HepG2 (cell line): ENCODE results near the gene CTDP1. TPM values are rescaled to one million over a fixed set of nuclear protein-coding genes. Genes with fewer than 3 reads are reported as not detected.

Experiments used
- ATAC-seq: fragments of 200-7000 bp; cut with Tn5 transposase; 3 replicates; pipeline ENCODE4 v1.9.1; 2020; ENCODE audit warnings: mild to moderate bottlenecking, moderate library complexity
- BruUV-seq: library from RNA; stranded (reverse); fragments of 400-500 nt; replicated peaks from 2 replicates; lab custom pipeline; 2021; lab: Mats Ljungman, UMichigan
- CTCF ChIA-PET: fragments of 300-600 bp; formaldehyde crosslinking; extraction: SDS; loops from one replicate; lab custom pipeline; 2021; ENCODE audit warnings: low total read pairs, inconsistent platforms, low intra/inter-chr PET ratio; lab: Yijun Ruan, JAX
- POLR2A ChIA-PET: fragments of 350-600 bp; sonication (Branson Sonifier 250); formaldehyde crosslinking; loops from one replicate; lab custom pipeline; 2020; ENCODE audit warnings: antibody characterized with exemption, inconsistent platforms; lab: Yijun Ruan, JAX
- DNase-seq: peaks from one replicate; pipeline ENCODE4 v3.0.0-alpha.2; 2015; ENCODE audit warnings: low spot score
- FAIRE-seq: peaks from 3 replicates; lab custom pipeline; 2011; peaks lifted over from hg19 to GRCh38; lab: Jason Lieb, UNC
- H2AFZ ChIP-seq: one replicate; pipeline ENCODE4 v1.6.1; 2011; ENCODE audit warnings: low read length, inconsistent platforms
- H3K27ac ChIP-seq: fragments of 300-600 bp; 3 replicates; pipeline ENCODE4 v1.8.0; 2011; ENCODE audit warnings: mixed run types, mild to moderate bottlenecking, mixed read lengths, low read length, inconsistent platforms; ENCODE audit not compliant: insufficient read depth; ENCODE audit errors: extremely low read length
- H3K27me3 ChIP-seq, 2 experiments: fragments of 200-600 bp in 1 of 2; 2 replicates in 1 of 2; 3 replicates in 1 of 2; pipeline versions ENCODE4 v1.6.0 to v1.8.0; 2011; ENCODE audit warnings: low read length in 2 of 2, mild to moderate bottlenecking in 2 of 2, moderate library complexity in 2 of 2, inconsistent platforms in 1 of 2; ENCODE audit not compliant: insufficient read depth in 2 of 2, control insufficient read depth in 1 of 2
- H3K36me3 ChIP-seq, 2 experiments: fragments of 200-600 bp in 1 of 2; replicated peaks in 1 of 2; 2 replicates in 1 of 2; 3 replicates in 1 of 2; pipeline versions ENCODE4 v1.5.1 to v1.8.0; 2011; ENCODE audit warnings: low read length in 2 of 2, inconsistent platforms in 1 of 2; ENCODE audit not compliant: insufficient read depth in 2 of 2, control insufficient read depth in 1 of 2
- H3K4me1 ChIP-seq: 2 replicates; pipeline ENCODE4 v1.5.1; 2012; ENCODE audit warnings: low read length, inconsistent platforms; ENCODE audit not compliant: insufficient read depth
- H3K4me2 ChIP-seq: 2 replicates; pipeline ENCODE4 v1.6.0; 2011; ENCODE audit warnings: low read depth, low read length, inconsistent platforms
- H3K4me3 ChIP-seq, 3 experiments: fragments of 200-600 bp in 1 of 3; sonication (generic), shearing (Covaris generic) in 1 of 3; replicated peaks in 1 of 3; 2 replicates each; pipeline ENCODE4 v1.5.1; 2011 to 2016; ENCODE audit warnings: low read length in 3 of 3, inconsistent platforms in 2 of 3, low read depth in 2 of 3, mild to moderate bottlenecking in 2 of 3, control low read depth in 1 of 3, mixed read lengths in 1 of 3; ENCODE audit not compliant: insufficient read depth in 1 of 3
- H3K79me2 ChIP-seq: one replicate; pipeline ENCODE4 v1.6.1; 2011; ENCODE audit warnings: low read length, inconsistent platforms; ENCODE audit not compliant: insufficient read depth
- H3K9ac ChIP-seq: 2 replicates; pipeline ENCODE4 v1.6.0; 2011; ENCODE audit warnings: mild to moderate bottlenecking, low read depth, low read length, inconsistent platforms; ENCODE audit not compliant: insufficient read depth
- H3K9me3 ChIP-seq: 2 replicates; pipeline ENCODE4 v1.5.1; 2012; ENCODE audit warnings: mild to moderate bottlenecking, low read length
- H4K20me1 ChIP-seq: 2 replicates; pipeline ENCODE4 v1.6.0; 2011; ENCODE audit warnings: inconsistent platforms, mild to moderate bottlenecking, low read length, moderate library complexity; ENCODE audit not compliant: insufficient read depth
- SPEN ChIP-seq: sonication (generic); formaldehyde crosslinking; IDR thresholded peaks from 2 replicates; pipeline ENCODE4 v1.5.1; 2020; ENCODE audit warnings: low read depth, mild to moderate bottlenecking, missing genetic modification reagents
- ZNF747 ChIP-seq: sonication (generic); formaldehyde crosslinking; IDR thresholded peaks from 2 replicates; pipeline ENCODE4 v1.8.1; 2023; ENCODE audit warnings: missing genetic modification reagents, mild to moderate bottlenecking, borderline replicate concordance
- WGBS: methylation state at CpG from one replicate; pipeline ENCODE4 v1.1.6; 2017; ENCODE audit warnings: low lambda C conversion rate; 5-methylcytosine and 5-hydroxymethylcytosine counted together
- in situ Hi-C: cut with HindIII; loops from 2 replicates; pipeline ENCODE4 v1.10.0; 2017; ENCODE audit warnings: low pct_unique_long_range_greater_than_20kb; ENCODE audit not compliant: extremely low pct_ligation_motif_present
- intact Hi-C: fragments of 100-400 bp; cut with micrococcal nuclease; formaldehyde crosslinking; loops from one replicate; pipeline ENCODE4 v1.10.0; 2022; ENCODE audit not compliant: unreplicated experiment
- polyA plus RNA-seq, 8 experiments: library from polyadenylated mRNA; depleted of rRNA in 3 of 8; stranded (reverse) in 7 of 8; unstranded in 1 of 8; fragments of >200 nt; fragmentation: Illumina TruSeq in 4 of 8; extraction: Trizol in 4 of 8; gene quantifications; 2 replicates each; pipeline versions ENCODE4 v1.2.1 to v1.2.3, GENCODE V29; 2011 to 2016; ENCODE audit warnings: low read depth in 4 of 8, missing spikeins in 1 of 8, mixed read lengths in 1 of 8; ENCODE audit not compliant: insufficient read depth in 1 of 8
- total RNA-seq, 5 experiments: library from RNA; depleted of rRNA; stranded (reverse); fragments of >200 nt; fragmentation: Illumina TruSeq; extraction: Trizol; gene quantifications; 2 replicates each; pipeline ENCODE4 v1.2.3, GENCODE V29; 2016; ENCODE audit warnings: low read depth in 1 of 5
- TF ChIP-seq, protein P1 (sequence below): fragments of 450-650 bp; IDR thresholded peaks from 2 replicates; pipeline ENCODE4 v1.6.1; 2016

The CTDP1 gene
- total and polyA plus RNA-seq, 2 of the 13 experiments (the other 11 are each of a cell fraction or from before 2014, with no cell fraction given), result 6.9 to 11.0 TPM

DNA sequence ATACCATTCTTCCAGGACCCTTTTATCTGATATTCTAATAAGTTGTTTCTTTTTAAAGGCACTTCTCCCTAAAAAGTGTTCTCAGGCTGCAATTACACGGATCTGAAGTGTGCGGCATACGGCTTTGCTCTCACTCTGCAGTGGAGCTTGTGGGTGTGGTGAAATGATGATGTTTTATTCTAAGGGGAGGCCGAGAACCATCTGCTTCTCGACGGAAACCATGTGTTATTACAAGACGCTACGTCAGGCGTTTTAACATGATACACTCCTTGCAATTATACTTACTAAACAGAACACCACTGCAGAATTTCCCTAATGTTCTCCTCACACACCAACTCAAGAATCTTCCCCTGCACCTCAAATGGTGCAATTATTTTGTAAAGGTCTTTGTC is 34.9 kb upstream of the CTDP1 start:
- H3K36me3 ChIP-seq, result no peaks in the 10 kb centered on the region
- no peak overlapping the region for H3K27ac ChIP-seq
- BruUV-seq, result no TSS peak
- H3K4me1 ChIP-seq, result no peaks in the 10 kb centered on the region
- FAIRE-seq, result no peak
- H4K20me1 ChIP-seq, result no peaks in the 10 kb centered on the region
- no peak overlapping the region for H3K4me2 ChIP-seq
- intact Hi-C loops (loop anchor here (1.0 to 10.0 kb wide), 3 partner anchors 115 to 290 kb away; no protein-coding TSS in a partner anchor), in situ Hi-C loops (loop anchor here (5.0 kb wide), 1 partner anchor 267 kb away; no protein-coding TSS in a partner anchor)
- H3K9ac ChIP-seq, result no peak overlapping the region
- no peak overlapping the region for H2AFZ ChIP-seq
- H3K79me2 ChIP-seq, result no peaks in the 10 kb centered on the region
- no peak for DNase-seq
- CTCF ChIA-PET, result interaction anchor here (3.3 kb wide), 1 partner anchor 264 kb away, joined by 18 read pairs; no protein-coding TSS in a partner anchor
- WGBS, result 35% methylated on average over 9 of the region's 9 CpGs
- ATAC-seq, result no peak
- H3K27me3 ChIP-seq, result peaks cover 2 to 38% of the 10 kb centered on the region in 2 experiments; a peak in 4 of 5 replicates
- TF ChIP-seq, protein P1, sequence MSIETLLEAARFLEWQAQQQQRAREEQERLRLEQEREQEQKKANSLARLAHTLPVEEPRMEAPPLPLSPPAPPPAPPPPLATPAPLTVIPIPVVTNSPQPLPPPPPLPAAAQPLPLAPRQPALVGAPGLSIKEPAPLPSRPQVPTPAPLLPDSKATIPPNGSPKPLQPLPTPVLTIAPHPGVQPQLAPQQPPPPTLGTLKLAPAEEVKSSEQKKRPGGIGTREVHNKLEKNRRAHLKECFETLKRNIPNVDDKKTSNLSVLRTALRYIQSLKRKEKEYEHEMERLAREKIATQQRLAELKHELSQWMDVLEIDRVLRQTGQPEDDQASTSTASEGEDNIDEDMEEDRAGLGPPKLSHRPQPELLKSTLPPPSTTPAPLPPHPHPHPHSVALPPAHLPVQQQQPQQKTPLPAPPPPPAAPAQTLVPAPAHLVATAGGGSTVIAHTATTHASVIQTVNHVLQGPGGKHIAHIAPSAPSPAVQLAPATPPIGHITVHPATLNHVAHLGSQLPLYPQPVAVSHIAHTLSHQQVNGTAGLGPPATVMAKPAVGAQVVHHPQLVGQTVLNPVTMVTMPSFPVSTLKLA, result peak; percentile 88
- TF ChIP-seq SPEN (CRISPR knock-in tag), result no peak
- no peaks in the 10 kb centered on the region for H3K9me3 ChIP-seq
- no peak overlapping the region for H3K4me3 ChIP-seq
- POLR2A ChIA-PET, result no interaction called here

DNA sequence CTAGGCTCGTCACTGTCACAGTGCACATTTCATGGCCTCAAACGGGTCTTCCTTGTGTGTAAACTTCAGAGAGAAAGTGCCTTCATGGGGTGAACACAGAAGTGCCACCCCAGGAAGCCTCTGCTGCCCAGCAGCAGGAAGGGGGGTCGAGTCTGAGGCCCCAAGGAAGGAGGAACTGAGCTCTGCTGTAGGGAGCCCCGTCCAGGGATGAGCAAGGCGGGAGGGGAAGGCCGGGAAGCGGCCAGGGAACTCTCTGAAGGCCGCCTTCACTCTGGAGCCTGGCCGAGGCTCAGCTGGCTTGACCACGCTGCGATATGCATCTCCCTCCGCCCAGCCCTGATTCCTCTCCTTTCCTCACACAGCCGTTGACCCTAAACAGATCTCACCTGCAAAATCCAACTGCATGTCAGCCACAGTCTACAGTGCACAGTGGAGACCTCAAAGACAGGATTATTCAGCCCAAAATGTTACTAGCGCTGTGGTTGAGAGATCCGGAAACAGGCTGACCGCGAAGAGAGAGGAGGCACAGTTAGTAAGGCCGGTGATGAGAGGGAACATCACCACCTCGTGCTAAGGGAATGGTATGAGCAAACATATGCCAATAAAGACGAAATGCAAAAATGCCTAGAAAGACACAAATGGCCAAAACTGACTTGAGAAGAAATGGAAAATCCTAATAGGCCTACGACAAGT is 34.2 kb upstream of the CTDP1 start:
- POLR2A ChIA-PET, result no interaction called here
- intact Hi-C loops, result loop anchor here (2.0 to 10.0 kb wide), 2 partner anchors 265 to 291 kb away; no protein-coding TSS in a partner anchor

More for the DNA sequence above, 34.2 kb upstream of the CTDP1 start:
- Histone ChIP-seq H3K4me1 (no peaks in the 10 kb centered on the region), H2AFZ (no peak overlapping the region), H4K20me1 (no peaks in the 10 kb centered on the region), H3K79me2 (no peaks in the 10 kb centered on the region), H3K4me3 (no peak overlapping the region), H3K9me3 (no peaks in the 10 kb centered on the region), H3K4me2 (no peak overlapping the region), H3K36me3 (no peaks in the 10 kb centered on the region), H3K27ac (no peak overlapping the region), H3K27me3 (peaks cover 2 to 45% of the 10 kb centered on the region in 2 experiments), H3K9ac (no peak overlapping the region)
- WGBS, result 33% methylated on average over 20 of the region's 21 CpGs
- FAIRE-seq (no peak), DNase-seq (no peak), ATAC-seq (no peak)
- CTCF ChIA-PET, result interaction anchor here (3.3 kb wide), 1 partner anchor 265 kb away, joined by 18 read pairs; no protein-coding TSS in a partner anchor
- TF ChIP-seq ZNF747 (CRISPR knock-in tag), result no peak
- in situ Hi-C loops, result no loop called here
- no TSS peak for BruUV-seq
